Measurements from ENCODE around the gene LDLRAP1.
A peak's percentile ranks its signal among the peaks of the same experiment; 100 is the strongest.

- no peak for TF ChIP-seq POLR2A (IDR thresholded peaks at IDR 0.05)
- peak in 1 of 3 experiments; percentile 28 for TF ChIP-seq CTCF (IDR thresholded peaks at IDR 0.05)
These were observed 29.5 kb downstream of the LDLRAP1 start for GRCh38 chr1:25572708-25573590.

All from vagina (tissue), 2 donors.